HK-2 (cell line): ENCODE results near the gene BRF1.
"Not testable (repeated sequence)": the region's sequence is repeated elsewhere in the genome, so short reads cannot be mapped to it uniquely, and the experiment has no call there.

Experiments used
- DNase-seq: peaks from one replicate; pipeline ENCODE4 v3.0.0-alpha.2; 2018; ENCODE audit not compliant: unreplicated experiment

BRF1 gene

GRCh38 chr14:105315941-105316576 is 15.3 kb upstream of the BRF1 start:
- no peak for DNase-seq

- peak; percentile 50 for DNase-seq
Observed at GRCh38 chr14:105315211-105315721, 14.5 kb upstream of the BRF1 start.

- DNase-seq: peak; percentile 62
Observed at GRCh38 chr14:105314287-105315200, 13.7 kb upstream of the BRF1 start, which contains the start of gene PACS2. TSS of gene PACS2 (plus strand) at chr14:105314748. CDS start at chr14:105314919, 171 bp downstream.

- peak; percentile 14 for DNase-seq
Observed at GRCh38 chr14:105313381-105314286, 12.8 kb upstream of the BRF1 start.

GRCh38 chr14:105312973-105313372 is 12.2 kb upstream of the BRF1 start:
- no peak for DNase-seq

GRCh38 chr14:105311838-105312237 is 11.0 kb upstream of the BRF1 start:
- DNase-seq: no peak

- no peak for DNase-seq
Observed at GRCh38 chr14:105309371-105309770, 8.6 kb upstream of the BRF1 start.

- DNase-seq: no peak
Observed at GRCh38 chr14:105307052-105307727, 6.4 kb upstream of the BRF1 start.

GRCh38 chr14:105305791-105306190 is 5.0 kb upstream of the BRF1 start:
- DNase-seq: no peak

GRCh38 chr14:105305345-105305744 is 4.5 kb upstream of the BRF1 start:
- no peak for DNase-seq

GRCh38 chr14:105304565-105304964 is 3.8 kb upstream of the BRF1 start:
- no peak for DNase-seq

- DNase-seq: no peak
Observed at GRCh38 chr14:105303949-105304348, 3.1 kb upstream of the BRF1 start.

GRCh38 chr14:105301915-105302249 is 1.1 kb upstream of the BRF1 start:
- not testable (repeated sequence) for DNase-seq

- peak; percentile 94 for DNase-seq
Observed at GRCh38 chr14:105301103-105301914, 508 bp upstream of the BRF1 start.

- DNase-seq: peak; percentile 28
Observed at GRCh38 chr14:105299654-105300541, 903 bp downstream of the BRF1 start.

GRCh38 chr14:105297311-105297710 is 3.5 kb downstream of the BRF1 start:
- DNase-seq: not testable (repeated sequence)

- no peak for DNase-seq
Observed at GRCh38 chr14:105294142-105294597, 6.6 kb downstream of the BRF1 start.

GRCh38 chr14:105292826-105293711 is 7.7 kb downstream of the BRF1 start:
- DNase-seq: no peak
